Keratinocyte (primary cell): Measurements from ENCODE around the gene C19orf47.

Experiments used
- EZH2 ChIP-seq: IDR thresholded peaks from one replicate; pipeline ENCODE4 v1.6.1; 2012; ENCODE audit warnings: inconsistent platforms, mild to moderate bottlenecking, low read length, moderate library complexity
- TF ChIP-seq, protein P1 (sequence below), 3 experiments: IDR thresholded peaks in 1 of 3; conservative IDR thresholded peaks in 1 of 3; optimal IDR thresholded peaks in 1 of 3; 2 replicates in 2 of 3; 3 replicates in 1 of 3; pipeline versions ENCODE3 to v1.5.1; 2011; ENCODE audit warnings: low read length in 3 of 3, mild to moderate bottlenecking in 3 of 3, moderate library complexity in 2 of 3, control low read depth in 1 of 3, inconsistent platforms in 1 of 3; ENCODE audit not compliant: insufficient read depth in 2 of 3; ENCODE audit errors: extremely low read depth in 1 of 3

DNA sequence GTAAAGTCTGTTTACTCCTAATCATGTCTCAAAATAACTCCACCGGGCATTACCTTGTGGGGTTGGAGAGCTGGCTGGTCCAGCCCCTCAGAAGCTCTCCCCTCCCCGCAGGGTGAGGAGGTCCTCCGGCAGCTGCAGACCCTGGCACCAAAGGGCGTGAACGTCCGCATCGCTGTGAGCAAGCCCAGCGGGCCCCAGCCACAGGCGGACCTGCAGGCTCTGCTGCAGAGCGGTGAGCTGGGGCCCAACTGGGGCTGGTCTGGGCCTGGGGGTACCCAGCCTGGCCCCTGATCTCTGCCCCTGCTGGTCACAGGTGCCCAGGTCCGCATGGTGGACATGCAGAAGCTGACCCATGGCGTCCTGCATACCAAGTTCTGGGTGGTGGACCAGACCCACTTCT is 21.6 kb upstream of the C19orf47 start:
- TF ChIP-seq, protein P1, sequence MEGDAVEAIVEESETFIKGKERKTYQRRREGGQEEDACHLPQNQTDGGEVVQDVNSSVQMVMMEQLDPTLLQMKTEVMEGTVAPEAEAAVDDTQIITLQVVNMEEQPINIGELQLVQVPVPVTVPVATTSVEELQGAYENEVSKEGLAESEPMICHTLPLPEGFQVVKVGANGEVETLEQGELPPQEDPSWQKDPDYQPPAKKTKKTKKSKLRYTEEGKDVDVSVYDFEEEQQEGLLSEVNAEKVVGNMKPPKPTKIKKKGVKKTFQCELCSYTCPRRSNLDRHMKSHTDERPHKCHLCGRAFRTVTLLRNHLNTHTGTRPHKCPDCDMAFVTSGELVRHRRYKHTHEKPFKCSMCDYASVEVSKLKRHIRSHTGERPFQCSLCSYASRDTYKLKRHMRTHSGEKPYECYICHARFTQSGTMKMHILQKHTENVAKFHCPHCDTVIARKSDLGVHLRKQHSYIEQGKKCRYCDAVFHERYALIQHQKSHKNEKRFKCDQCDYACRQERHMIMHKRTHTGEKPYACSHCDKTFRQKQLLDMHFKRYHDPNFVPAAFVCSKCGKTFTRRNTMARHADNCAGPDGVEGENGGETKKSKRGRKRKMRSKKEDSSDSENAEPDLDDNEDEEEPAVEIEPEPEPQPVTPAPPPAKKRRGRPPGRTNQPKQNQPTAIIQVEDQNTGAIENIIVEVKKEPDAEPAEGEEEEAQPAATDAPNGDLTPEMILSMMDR (optimal IDR thresholded peaks at IDR 0.05 in 1 of 3, IDR thresholded peaks at IDR 0.05 in 1 of 3, conservative IDR thresholded peaks at IDR 0.05 in 1 of 3; ENCODE audit: extremely low read depth in 1 of 3, insufficient read depth in 2 of 3, low read length in 3 of 3), result no peak
- TF ChIP-seq EZH2, result no peak
